Measurements from ENCODE around the gene SH3BGRL2.
"Not testable (repeated sequence)": the region's sequence is repeated elsewhere in the genome, so short reads cannot be mapped to it uniquely, and the experiment has no call there.

The SH3BGRL2 gene

DNA sequence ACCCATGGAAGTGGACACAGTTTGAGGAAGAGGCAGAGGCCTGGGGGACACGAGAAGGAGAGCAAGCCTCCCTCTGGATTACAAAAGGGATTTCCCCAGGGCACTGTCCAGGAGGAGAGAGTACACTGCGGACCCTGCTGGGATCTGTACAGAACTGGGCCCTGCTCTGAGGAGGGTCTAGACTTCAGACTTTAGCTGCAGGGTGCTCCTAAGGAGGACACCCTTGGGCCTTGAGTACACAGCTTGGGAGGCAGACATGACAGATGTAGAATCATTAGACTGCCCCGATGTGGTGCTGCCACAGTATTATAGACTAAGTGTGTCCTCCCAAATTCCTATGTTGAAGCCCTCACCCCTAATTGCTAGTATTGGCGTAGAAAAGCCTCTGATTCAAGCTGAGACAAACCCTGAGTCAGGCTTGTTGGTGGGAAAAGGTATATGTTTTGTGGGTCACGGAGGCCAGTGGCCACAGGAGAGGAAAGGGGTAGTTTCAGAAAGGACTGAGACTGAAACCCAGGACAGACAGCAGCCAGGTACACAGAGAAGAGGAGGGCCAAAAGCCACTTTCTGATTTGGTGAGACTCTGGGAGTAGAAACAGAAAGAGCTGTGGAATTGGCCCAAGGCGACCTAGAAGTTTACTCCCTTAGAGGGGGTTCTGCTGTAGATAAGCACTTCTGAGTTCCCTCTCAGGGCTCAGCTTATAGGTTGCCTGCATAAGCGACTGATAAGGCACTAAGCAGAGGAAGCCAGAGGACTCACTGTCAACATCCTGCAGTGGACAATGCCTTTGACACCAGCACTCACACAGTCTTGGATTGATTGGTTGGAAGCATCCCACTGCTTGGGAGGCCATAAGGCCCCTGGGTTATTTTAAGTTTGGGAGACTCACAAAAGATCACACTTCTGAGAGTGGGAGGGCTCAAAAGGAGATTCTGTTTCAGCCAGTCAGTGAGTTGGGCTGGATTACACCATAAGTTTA lies 16.5 kb upstream of the SH3BGRL2 start:
- DNase-seq (ENCODE audit: low read depth in 2 of 2): no peak

DNA sequence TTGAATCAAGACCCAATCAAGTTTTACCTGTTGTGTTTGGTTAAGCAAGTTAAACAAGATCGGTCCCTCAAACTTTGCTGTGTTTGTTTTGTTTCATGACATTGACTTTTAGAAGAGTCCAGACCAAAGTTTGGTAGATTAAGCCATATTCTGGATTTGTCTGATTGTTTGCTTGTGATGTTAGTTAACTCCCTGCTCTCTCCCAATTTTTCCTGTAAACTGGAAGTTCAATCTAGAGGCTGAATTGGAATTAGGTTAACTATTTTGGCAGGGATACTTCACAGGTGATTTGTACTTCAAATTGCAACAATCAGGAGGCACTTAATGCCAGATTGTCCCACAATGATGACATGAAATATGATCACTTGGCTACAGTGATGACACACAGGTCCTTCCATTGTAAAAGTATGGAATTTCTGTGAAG lies 13.6 kb upstream of the SH3BGRL2 start:
- DNase-seq (ENCODE audit: low read depth in 2 of 2): no peak

DNA sequence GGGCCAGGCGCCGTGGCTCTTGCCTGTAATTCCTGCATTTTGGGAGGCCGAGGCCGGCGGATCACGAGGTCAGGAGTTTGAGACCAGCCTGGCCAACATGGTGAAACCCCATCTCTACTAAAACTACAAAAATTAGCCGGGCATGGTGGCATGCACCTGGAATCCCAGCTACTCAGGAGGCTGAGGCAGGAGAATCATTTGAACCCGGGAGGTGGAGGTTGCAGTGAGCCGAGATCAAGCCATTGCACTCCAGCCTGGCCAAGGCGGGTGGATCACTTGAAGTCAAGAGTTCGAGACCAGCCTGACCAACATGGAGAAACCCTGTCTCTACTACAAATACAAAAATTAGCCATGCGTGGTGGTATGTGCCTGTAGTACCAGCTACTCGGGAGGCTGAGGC lies 12.7 kb upstream of the SH3BGRL2 start:
- DNase-seq (ENCODE audit: low read depth in 2 of 2): not testable (repeated sequence)

DNA sequence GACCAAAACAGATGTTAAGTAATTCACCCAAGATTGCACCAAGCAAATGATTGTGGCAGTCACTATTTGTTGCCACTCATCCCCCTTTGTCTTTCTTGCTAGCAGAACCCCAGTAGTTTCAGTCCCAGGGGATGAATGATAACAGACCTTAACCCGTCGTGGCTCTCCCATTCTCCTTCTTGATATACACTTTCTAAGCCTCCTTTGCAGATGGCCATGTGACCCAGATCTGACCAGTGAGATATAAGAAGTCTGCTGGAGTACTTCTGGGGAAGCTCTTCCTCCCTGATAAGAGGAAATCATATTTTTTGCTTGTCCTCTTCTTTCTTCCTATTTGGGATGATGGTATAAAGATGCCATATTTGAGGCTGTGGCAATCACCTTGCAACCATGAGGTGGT lies 9.6 kb upstream of the SH3BGRL2 start:
- no peak for DNase-seq (ENCODE audit: low read depth in 2 of 2)

DNA sequence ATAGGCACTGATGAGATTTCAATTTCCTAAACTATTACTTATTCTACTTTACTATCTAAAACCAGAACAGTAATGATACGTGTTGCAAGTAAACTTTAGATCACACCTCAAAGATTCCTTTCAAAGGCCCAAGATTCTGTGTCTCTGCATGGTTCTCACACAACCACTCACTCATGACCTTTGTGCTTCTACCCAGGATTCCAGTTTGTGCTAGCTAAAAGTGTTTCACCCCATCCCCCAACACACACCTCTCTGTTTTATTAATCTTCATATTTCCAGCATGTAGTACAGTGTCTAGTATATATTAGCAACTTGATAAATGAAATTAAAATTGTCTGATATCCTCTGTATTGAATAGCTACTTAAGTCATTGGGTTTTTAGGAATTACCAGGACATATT lies 8.8 kb upstream of the SH3BGRL2 start:
- no peak for DNase-seq (ENCODE audit: low read depth in 2 of 2)

DNA sequence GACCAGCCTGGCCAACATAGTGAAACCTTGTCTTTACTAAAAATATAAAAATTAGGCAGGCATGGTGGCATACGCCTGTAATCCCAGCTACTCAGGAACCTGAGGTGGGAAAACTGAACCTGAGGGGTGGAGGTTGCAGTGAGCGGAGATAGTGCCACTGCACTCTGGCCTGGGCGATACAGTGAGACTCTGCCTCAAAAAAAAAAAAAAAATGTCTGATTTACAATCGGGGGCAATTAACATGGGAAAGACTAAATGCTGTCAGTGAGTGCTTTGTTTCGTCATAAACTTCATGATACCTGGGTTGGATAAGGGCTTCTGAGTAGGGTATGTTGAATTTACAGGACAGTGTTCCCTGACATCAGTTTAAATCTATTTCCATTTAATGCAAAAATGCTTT lies 8.0 kb upstream of the SH3BGRL2 start:
- DNase-seq (ENCODE audit: low read depth in 2 of 2): no peak

DNA sequence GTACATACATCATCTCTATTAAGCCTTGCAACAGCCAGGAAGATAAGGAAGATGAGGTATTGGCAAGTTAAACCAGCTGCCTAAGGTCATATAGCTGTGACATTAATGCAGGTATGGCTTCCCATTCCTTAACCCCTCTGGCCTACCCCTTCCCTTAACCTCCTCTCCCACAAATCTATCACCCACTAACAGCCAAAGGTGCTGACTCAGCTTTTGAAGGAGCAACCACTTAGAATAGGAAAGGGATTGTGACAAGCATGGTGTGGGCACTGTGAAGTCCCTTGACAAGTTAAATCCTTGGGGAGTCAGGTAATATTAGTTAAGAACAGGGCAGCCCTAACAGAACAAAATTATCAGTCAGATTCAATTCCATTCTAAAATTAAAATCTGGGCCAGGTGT lies 5.4 kb upstream of the SH3BGRL2 start:
- DNase-seq (ENCODE audit: low read depth in 2 of 2): no peak

DNA sequence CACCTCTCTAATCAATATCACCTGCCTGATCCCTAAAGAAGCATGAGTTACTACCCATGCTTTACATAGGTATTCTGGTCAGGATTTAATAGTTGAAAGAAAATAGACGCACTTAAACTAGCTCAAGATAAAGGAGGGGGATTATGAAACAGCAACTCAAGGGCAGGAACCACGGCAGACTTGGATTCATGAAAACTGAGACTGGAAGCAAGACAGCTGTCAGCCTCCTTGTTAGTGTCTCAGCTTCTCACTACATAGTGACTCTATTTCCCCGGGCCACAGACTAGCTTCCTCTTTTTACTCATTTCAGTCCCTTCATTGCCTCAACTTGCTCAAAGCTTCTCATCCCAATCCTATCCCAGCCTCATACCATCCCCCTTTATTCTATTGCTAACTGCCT lies 4.3 kb upstream of the SH3BGRL2 start:
- no peak for DNase-seq (ENCODE audit: low read depth in 2 of 2)

DNA sequence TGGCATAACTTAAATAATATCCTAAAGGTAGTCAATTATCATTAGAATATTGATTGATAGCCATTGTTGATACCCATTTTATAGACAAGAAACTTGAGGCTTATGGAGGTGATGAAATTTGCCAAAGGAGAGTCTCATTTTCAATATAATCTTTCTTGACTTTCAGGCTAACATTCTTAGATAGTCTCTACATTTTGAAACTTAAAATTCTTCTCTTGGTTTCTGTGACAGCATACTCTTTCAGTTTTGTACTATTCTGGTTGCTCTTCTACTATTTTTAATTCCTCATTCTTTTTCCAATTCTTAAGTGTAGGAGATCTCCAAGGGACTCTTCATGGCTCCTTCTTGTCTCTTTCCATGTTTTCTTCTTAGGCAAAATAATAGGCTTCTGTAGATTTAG lies 3.7 kb upstream of the SH3BGRL2 start:
- DNase-seq (ENCODE audit: low read depth in 2 of 2): no peak

DNA sequence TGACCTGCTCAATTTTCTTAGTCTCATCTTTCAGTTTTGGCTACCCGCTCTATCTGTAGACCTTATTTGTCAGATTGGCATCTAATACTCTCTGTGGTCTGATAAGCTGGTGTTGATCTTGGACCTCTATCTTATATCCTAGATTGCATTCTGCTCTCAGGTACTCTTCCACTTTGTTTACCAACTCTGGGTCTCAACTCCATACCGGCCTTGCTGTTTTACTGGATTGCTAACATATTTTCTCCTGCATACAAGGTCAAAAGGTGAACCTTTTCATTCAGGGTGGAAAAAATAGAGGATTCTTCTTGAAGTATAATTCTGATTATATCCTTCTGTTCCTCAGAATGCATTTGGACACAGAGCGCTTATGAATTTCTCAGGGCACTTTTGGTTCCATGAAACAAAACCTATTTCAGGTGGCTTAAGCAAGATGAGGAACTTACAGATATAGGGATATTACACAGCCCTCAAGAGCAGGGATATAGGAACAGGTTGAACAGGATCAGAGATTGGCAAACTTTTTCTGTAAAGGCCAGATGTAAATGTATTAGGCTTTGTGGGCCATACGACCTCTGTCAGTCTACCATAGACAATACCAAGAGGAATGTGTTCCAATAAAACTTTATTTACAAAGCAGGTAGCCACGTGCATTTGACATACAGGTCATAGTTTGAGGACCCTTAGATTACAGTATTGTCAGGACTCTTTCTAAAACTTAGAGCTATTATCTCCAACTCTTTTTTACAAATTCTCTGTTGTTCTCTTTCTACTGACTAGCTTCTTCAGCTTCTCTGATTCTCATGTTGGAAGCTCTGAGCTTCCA lies 2.5 kb upstream of the SH3BGRL2 start:
- no peak for DNase-seq (ENCODE audit: low read depth in 2 of 2)

DNA sequence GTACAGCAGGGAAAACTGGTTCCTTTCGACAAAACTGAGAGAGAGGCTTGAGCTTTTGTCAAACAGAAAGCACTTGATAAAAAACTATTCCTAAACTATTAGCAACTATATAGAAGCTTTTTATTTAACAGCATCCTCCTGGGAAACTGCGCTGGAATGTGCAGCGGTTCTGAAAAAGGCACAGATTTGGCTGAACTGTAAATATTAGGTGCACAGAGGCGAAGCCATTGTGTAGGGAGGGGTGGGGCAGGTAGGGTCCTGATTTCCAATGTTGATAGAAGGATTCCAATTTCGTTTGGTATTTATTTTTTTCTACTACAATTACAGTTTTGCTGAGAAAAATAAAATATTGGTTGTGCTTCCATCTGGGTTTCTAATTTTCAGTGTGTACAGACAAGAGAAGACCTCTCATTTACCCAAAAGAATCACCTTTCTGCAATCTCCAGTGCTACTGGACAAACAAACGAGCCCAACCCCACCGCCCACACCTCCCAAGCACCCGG lies 698 bp upstream of the SH3BGRL2 start:
- DNase-seq (ENCODE audit: low read depth in 2 of 2): no peak

DNA sequence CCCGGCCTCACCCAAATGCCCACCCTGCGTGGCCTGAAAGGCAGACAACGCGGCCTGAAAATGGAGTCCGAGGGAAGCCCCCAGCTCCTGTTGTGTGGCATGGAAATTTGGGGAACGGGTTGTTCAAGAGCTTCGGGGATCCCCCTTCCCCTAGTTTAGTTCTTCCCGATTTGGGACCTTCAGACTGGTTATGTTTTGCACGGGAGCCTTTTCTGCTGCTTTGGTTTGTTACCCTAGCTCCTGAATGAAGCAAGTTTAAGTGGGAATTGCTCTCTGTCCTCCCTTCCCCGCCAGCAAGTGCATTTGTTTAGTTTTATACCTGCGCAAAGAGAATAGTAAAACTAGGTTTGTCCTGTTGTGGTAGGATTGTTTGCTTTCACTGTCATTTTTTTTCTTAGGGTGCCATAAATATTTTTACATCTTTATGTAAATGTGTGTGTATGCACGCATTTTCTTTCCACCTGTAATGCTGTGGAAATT lies 604 bp downstream of the SH3BGRL2 start:
- DNase-seq (ENCODE audit: low read depth in 2 of 2): no peak

DNA sequence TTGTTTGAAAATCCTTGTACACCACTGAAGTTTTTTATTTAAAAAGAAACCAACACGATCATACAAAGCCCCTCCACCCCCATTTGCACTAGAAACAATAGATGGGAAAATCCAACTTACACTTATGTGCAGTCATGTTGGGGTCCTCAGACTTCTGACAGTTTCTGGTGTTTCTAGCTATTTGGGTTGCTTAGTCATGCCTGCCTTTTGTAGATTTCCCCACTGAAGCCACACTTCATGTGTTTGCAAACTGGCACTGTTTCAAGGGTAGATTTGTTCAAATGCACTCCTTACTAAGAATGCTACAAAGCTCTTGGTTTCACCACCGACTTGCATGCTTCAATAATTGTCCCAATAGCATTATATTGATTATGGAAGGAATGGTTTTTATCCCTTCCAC lies 1.5 kb downstream of the SH3BGRL2 start:
- no peak for DNase-seq (ENCODE audit: low read depth in 2 of 2)

DNA sequence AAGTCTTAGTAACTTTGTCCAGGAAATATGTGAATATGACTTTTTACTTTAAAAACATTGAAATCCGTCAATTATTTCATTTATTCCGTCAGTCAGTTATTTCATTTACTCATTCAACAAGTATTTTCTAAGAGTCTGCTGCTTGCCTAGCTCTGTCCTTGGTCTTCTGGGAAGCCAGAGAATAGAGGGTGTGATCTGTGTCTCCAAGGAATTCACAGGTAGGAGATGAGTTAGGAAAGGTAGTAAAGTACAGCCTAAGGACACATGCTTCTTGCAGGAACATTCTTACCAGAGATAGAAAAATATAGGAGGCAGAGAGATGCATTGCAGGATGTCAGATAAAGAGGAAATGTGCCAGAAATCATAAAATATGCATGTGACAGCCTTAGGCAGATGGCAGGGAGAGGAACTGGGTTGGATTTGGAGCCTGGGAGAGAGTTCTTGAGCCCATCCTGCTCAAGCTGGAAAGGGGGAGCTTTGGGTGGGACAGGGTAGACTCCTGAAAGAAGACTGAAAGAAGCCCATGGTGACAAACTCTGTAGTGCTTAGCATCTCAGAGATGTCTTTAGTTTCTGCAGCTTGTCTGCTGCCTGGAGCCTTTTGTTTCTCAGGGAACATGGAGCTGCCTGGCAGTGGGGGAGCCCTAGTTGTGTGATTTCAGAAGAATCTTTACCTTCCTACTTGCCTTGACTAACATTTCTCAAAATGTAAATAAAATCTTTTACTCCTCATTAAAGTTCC lies 3.5 kb downstream of the SH3BGRL2 start:
- DNase-seq (ENCODE audit: low read depth in 2 of 2): no peak

DNA sequence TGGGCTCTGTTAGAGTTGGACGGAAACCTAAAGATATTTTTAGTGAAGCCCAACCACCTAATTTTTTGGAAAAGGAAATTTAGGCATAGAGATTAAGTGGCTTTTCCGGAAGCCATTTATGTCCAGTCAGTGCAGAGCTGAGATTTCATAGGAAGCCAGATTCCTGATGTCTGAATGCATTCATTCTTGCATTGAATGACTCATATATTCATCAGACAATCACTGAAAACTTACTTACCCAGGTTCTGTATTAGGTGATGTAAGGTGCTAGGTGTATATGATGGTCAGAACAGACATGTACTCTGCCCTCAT lies 4.1 kb downstream of the SH3BGRL2 start:
- DNase-seq (ENCODE audit: low read depth in 2 of 2): no peak

DNA sequence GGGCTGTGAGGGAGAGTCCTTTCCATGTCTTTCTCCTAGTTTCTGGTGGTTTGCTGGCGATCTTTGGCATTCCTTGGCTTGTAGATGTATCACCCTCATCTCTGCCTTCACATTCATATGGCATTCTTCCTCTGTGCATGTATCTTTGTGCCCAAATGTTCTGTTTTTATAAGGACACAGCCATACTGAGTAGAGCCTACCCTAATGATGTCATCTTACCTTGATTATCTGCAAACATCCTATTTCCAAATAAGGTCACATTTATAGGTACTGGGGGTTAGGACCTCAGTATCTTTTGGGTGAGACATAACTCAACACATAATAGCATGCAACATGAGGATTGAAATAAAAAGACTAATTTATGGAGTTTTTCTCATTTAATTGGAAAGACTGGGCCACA lies 5.5 kb downstream of the SH3BGRL2 start:
- DNase-seq (ENCODE audit: low read depth in 2 of 2): no peak

DNA sequence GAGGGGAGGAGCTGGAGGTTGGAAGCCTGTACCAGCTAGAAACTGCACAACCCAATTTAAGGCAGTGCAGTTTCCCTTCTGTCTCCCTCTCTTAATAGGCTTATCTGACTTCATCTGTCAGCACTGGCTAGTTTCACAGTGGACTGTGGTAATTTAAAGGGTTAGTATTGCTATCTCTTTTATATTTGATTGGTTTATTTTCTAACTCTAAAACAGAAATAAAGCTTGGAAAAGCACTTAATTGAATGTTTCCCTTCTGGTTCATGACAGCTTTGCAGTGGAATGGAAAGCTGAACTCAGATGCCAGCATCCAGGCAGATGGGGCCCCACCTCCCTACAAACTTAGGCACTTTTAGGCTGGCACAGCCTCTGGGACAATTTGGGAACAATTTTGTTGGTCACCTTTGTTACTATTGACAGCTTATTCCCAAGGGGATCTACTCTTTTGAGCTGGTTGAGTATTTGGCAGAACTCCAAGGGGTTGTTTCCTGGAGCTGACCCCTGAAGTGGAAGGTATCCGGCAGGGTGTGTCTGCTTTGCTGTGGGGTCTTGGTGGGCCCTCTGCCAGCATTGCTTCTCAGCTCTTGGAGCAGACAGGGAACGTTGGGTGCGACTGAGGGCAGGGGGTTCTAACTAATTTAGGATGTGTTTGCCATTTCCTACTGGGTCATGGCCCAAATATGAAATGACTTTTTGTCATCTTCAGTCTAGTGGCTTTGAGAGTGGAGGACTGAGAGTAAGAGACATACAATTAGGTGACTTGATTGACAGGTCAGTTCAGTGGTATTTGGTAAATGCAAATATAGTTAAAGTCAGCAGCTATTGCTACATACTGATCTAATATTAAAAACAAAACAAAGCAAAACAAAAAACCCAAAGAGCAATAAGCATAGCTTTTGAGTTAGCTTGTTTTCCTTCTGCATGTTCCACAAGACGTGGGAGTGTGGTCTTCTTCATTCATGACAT lies 9.3 kb downstream of the SH3BGRL2 start:
- no peak for DNase-seq (ENCODE audit: low read depth in 2 of 2)

DNA sequence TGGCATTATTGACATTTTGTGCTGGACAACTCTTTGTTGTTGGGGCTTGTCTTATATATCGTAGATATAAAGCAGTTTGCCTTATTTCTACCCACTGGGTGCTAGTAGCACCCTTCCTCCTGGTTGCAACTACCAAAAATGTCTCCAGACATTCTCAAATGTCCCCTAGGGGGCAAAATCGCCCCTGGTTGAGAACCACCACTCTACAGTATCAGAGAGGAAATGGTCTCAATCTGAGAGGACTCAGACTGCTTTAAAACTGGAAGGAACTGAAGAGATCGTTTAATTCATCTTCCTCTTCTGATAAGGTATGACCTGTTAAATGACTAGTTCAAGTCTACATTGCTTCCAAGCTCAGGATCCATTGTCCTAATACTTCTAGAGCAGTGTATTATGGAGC lies 14.9 kb downstream of the SH3BGRL2 start:
- DNase-seq (ENCODE audit: low read depth in 2 of 2): no peak

DNA sequence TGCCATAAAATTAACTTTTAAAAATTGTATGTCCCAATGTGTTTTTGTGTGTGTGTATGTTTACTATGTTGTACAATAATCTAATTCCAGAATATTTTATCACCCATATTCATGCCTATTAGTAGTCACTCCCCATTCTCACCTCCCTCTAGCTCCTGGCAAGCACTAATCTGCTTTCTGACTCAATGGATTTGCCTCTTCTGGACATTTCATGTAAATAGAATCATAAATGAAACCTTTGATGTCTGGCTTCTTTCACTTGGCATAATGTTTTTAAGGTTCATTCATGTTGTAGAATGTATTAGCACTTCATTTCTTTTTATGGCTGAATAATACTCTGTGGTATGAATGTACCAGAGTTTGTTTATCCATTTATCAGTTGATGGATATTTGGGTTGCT lies 15.4 kb downstream of the SH3BGRL2 start:
- no peak for DNase-seq (ENCODE audit: low read depth in 2 of 2)

DNA sequence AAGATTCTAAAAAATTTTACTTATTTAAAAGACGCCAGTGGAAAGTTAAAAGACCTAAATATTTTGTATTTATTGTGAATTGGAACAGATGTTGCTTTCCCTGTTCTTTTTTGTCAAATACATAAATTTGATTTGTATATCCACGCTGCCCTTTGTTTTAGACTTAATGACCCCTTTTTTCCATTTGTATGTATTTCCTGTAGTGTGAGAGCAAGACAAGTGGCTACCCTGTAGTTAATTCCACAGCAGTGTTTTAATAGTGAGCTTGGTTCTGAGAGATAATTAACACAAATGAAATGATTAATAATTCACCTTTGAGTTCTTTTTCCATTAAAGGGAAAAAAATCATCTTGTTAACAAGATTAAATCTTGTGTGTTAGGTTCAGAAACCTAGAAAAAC lies 16.6 kb downstream of the SH3BGRL2 start:
- no peak for DNase-seq (ENCODE audit: low read depth in 2 of 2)

DNA sequence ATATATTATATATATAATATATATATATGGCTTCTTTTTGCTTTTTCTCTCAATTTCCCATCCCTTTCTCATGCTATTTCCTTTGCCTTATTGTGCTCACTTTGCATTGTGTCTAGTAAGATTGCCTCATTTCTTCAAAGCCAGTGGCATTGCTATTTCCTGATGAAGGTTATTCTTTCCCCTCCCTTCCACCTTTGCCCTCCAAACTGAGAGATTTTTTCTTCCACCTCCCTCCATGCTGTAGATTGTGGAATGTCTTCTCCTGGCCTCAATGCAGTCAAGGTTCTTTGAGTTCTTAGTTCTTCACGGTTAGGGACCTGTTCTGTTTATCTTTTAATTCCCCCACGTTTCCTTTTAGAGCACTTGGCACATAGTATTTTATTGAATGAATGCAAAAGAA lies 17.2 kb downstream of the SH3BGRL2 start:
- DNase-seq (ENCODE audit: low read depth in 2 of 2): no peak

All from stimulated activated CD8-positive, alpha-beta memory T cell treated with anti-CD3 and anti-CD28 coated beads, Interleukin-7, amount 100 ng/mL, for 4 hours (primary cell).